ENCODE results near the gene PRM2.
"Not testable (repeated sequence)": the region's sequence is repeated elsewhere in the genome, so short reads cannot be mapped to it uniquely, and the experiment has no call there.

Gene PRM2

GRCh38 chr16:11307639-11308492 is 31.6 kb upstream of the PRM2 start:
- no peak for DNase-seq

- no peak for DNase-seq
These were observed 30.8 kb upstream of the PRM2 start for GRCh38 chr16:11306997-11307638.

- no peak for DNase-seq
These were observed 30.1 kb upstream of the PRM2 start for GRCh38 chr16:11306381-11306780.

- peak in 1 of 56 donors; percentile 24 for DNase-seq
These were observed 27.3 kb upstream of the PRM2 start for GRCh38 chr16:11303405-11304138.

- DNase-seq = no peak
These were observed 26.7 kb upstream of the PRM2 start for GRCh38 chr16:11302977-11303376.

- no peak for DNase-seq
These were observed 25.6 kb upstream of the PRM2 start for GRCh38 chr16:11301645-11302501.

GRCh38 chr16:11300560-11300892 is 24.2 kb upstream of the PRM2 start:
- no peak for DNase-seq

DNA sequence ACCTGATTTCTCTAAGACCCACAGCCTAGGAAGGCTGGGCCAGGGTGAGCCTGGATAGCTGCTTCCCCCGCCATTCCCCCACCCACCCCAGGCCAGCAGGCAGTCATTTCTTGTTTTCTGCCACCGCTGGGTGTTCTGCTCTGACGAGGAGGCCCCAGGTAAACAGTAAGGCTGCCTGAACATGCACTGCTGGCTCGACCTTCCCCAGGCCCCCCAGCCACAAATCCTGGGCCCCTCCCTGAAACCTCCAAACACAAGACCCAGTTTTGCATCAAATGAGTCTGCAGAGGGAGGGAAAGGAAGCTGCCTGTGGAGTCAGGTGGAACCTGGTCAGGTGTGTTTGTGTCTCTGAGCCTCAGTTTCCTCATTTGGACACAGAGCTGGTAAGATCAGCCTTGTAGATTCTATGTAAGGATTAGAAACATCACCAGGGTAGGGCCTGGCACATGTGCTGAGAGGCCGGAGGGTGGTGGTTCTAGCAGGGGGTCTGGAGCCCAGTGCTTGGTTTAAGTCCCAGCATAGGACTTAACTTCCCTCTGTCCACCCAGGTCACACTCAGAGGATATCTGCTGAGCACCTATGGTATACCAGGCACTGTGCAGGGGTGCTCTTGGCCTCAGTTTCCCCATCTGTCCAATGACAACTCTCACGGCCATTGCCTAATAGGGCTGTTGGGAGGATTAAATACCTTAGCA is 23.7 kb upstream of the PRM2 start:
- no peak for DNase-seq

DNA sequence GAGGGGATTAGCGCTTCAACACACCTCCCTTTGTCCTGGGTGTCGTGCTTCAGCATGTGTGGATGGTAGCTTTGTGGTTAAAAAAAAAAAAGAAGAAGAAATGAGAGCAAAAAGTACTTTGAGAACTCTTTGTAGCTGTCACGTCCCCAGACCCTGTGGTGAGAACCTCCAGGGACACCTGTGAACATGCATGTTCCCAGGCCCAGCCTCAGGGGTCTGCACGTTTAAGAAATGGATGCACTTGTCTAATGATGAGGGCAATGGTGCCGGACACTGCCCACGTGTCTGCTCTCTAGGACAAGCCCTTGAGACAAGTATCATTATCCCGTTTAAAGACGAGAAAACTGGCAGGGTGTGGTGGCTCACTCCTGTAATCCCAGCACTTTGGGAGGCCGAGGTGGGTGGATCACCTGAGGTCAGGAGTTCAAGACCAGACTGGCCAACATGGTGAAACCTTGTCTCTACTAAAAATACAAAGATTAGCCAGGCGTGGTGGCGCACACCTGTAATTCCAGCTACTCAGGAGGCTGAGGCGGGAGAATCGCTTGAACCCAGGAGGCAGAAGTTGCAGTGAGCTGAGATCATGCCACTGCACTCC is 22.8 kb upstream of the PRM2 start:
- DNase-seq = not testable (repeated sequence)

GRCh38 chr16:11298143-11298900 is 22.0 kb upstream of the PRM2 start:
- DNase-seq = no peak

- peak in 54 of 56 donors; percentile 4 to 83 (median 57) for DNase-seq
These were observed 21.3 kb upstream of the PRM2 start for GRCh38 chr16:11297492-11298142.

GRCh38 chr16:11296706-11297491 is 20.6 kb upstream of the PRM2 start:
- no peak for DNase-seq

- no peak for DNase-seq
These were observed 20.0 kb upstream of the PRM2 start for GRCh38 chr16:11296351-11296705.

GRCh38 chr16:11295672-11296071 is 19.4 kb upstream of the PRM2 start:
- DNase-seq = no peak

- DNase-seq = no peak
These were observed 15.9 kb upstream of the PRM2 start for GRCh38 chr16:11292076-11292748.

GRCh38 chr16:11291091-11291703 is 14.9 kb upstream of the PRM2 start:
- DNase-seq = no peak

All from amygdala (tissue), 56 donors.